GM08714 (cell line): ENCODE results near the gene CAVIN3.

Experiments
- H3K4me3 ChIP-seq: fragments of 200-500 bp; sonication (Bioruptor generic); 2 replicates; pipeline ENCODE4 v1.5.1; 2014; ENCODE audit warnings: mild to moderate bottlenecking, low read length, inconsistent platforms
- ZNF274 ChIP-seq: IDR thresholded peaks from 2 replicates; pipeline ENCODE4 v1.6.1; 2012; ENCODE audit warnings: mild to moderate bottlenecking, low read depth, low read length

Gene CAVIN3

DNA sequence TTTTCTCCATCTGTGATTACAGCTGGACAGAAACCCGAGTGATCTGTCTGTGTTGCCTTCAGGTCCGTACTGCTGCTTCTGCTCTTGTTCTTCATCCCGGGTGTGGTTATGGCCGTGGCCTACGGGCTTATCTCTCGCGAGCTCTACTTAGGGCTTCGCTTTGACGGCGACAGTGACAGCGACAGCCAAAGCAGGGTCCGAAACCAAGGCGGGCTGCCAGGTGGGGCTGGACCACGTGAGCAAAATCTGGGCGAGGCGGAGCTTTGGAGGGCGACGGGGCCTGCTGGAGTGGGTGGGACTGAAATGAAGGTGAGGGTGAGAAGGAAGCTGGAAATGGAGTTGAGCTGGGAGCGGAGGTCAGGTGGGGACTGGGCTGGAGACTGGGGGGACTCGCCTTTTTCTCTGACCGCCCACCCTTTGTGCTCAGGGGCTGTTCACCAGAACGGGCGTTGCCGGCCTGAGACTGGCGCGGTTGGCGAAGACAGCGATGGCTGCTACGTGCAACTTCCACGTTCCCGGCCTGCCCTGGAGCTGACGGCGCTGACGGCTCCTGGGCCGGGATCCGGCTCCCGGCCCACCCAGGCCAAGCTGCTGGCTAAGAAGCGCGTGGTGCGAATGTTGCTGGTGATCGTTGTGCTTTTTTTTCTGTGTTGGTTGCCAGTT lies 49.6 kb downstream of the CAVIN3 start:
- no peak for TF ChIP-seq ZNF274
- no peak overlapping the region for H3K4me3 ChIP-seq

- no peak for TF ChIP-seq ZNF274
- H3K4me3 ChIP-seq: no peak overlapping the region
These were observed 50.3 kb downstream of the CAVIN3 start for GRCh38 chr11:6269994-6270393.
